ENCODE measurements around the gene SLC1A3.

SLC1A3 gene

GRCh38 chr5:36658038-36658756 lies 51.8 kb downstream of the SLC1A3 start:
- no peak for DNase-seq

GRCh38 chr5:36659411-36659810 lies 53.0 kb downstream of the SLC1A3 start:
- no peak for DNase-seq

GRCh38 chr5:36660397-36661049 lies 54.1 kb downstream of the SLC1A3 start:
- no peak for DNase-seq

GRCh38 chr5:36661456-36662220 lies 55.2 kb downstream of the SLC1A3 start:
- DNase-seq = no peak

- DNase-seq = no peak
Measured at GRCh38 chr5:36662291-36662851, 56.0 kb downstream of the SLC1A3 start.

GRCh38 chr5:36664766-36665165 lies 58.4 kb downstream of the SLC1A3 start:
- DNase-seq = no peak

GRCh38 chr5:36665628-36666027 lies 59.2 kb downstream of the SLC1A3 start:
- DNase-seq = no peak

GRCh38 chr5:36666274-36666673 lies 59.9 kb downstream of the SLC1A3 start:
- DNase-seq = no peak

- no peak for DNase-seq
Measured at GRCh38 chr5:36666986-36667385, 60.6 kb downstream of the SLC1A3 start.

- DNase-seq = no peak
Measured at GRCh38 chr5:36667824-36668223, 61.4 kb downstream of the SLC1A3 start.

GRCh38 chr5:36669015-36669651 lies 62.7 kb downstream of the SLC1A3 start:
- DNase-seq = no peak

- no peak for DNase-seq
Measured at GRCh38 chr5:36670548-36670947, 64.1 kb downstream of the SLC1A3 start.

GRCh38 chr5:36675282-36675681 lies 68.9 kb downstream of the SLC1A3 start:
- DNase-seq = no peak

- DNase-seq = no peak
Measured at GRCh38 chr5:36679221-36679989, 73.0 kb downstream of the SLC1A3 start.

- DNase-seq = no peak
Measured at GRCh38 chr5:36680066-36680465, 73.7 kb downstream of the SLC1A3 start.

GRCh38 chr5:36681711-36682110 lies 75.3 kb downstream of the SLC1A3 start:
- no peak for DNase-seq

- DNase-seq = no peak
Measured at GRCh38 chr5:36682499-36682898, 76.1 kb downstream of the SLC1A3 start.

- DNase-seq = no peak
Measured at GRCh38 chr5:36683821-36684434, 77.5 kb downstream of the SLC1A3 start.

- DNase-seq = no peak
Measured at GRCh38 chr5:36685631-36686288, 79.4 kb downstream of the SLC1A3 start.

GRCh38 chr5:36686881-36687280 lies 80.5 kb downstream of the SLC1A3 start:
- no peak for DNase-seq

GRCh38 chr5:36688722-36689121 lies 82.3 kb downstream of the SLC1A3 start:
- no peak for DNase-seq
